CD8-positive, alpha-beta memory T cell (primary cell): Measurements from ENCODE around the gene KRT71. TPM values are rescaled to one million over a fixed set of nuclear protein-coding genes. Genes with fewer than 3 reads are reported as not detected.

Experiments used
- CTCF ChIA-PET: fragments of 350-600 bp; sonication (Branson Sonifier 250); formaldehyde crosslinking; loops from one replicate; lab custom pipeline; 2021; ENCODE audit warnings: antibody characterized with exemption; lab: Charles Lee
- POLR2A ChIA-PET: fragments of 350-600 bp; sonication (Branson Sonifier 250); formaldehyde crosslinking; loops from one replicate; lab custom pipeline; 2021; ENCODE audit warnings: antibody characterized with exemption; lab: Charles Lee
- DNase-seq, 5 donors: peaks; one replicate each; pipeline versions ENCODE4 v3.0.0 to v3.0.0-alpha.2; 2020 to 2022; ENCODE audit warnings: mixed read lengths in 1 of 5
- H3K27ac ChIP-seq: one replicate; pipeline ENCODE4 v1.7.0; 2013; ENCODE audit warnings: low read depth, mild to moderate bottlenecking, low read length, moderate library complexity
- H3K27me3 ChIP-seq: 2 replicates; pipeline ENCODE4 v1.7.0; 2013; ENCODE audit warnings: low read length, mild to moderate bottlenecking; ENCODE audit not compliant: insufficient read depth, poor library complexity, severe bottlenecking
- H3K36me3 ChIP-seq: 2 replicates; pipeline ENCODE4 v1.7.0; 2013; ENCODE audit warnings: mild to moderate bottlenecking, low read length, moderate library complexity; ENCODE audit not compliant: insufficient read depth
- H3K4me1 ChIP-seq: 2 replicates; pipeline ENCODE4 v1.7.0; 2013; ENCODE audit warnings: mild to moderate bottlenecking, low read length, moderate library complexity; ENCODE audit not compliant: insufficient read depth
- H3K4me3 ChIP-seq: 2 replicates; pipeline ENCODE4 v1.7.0; 2013; ENCODE audit warnings: mild to moderate bottlenecking, low read length
- H3K9me3 ChIP-seq: 2 replicates; pipeline ENCODE4 v1.7.0; 2013; ENCODE audit warnings: mild to moderate bottlenecking, low read length
- H3K27ac Mint-ChIP-seq, 8 donors: one replicate each; pipeline ENCODE4 v1.8.0; 2020 to 2021; ENCODE audit warnings: mixed read lengths in 8 of 8, mild to moderate bottlenecking in 6 of 8, inconsistent platforms in 3 of 8, moderate library complexity in 3 of 8
- H3K27me3 Mint-ChIP-seq, 2 donors: one replicate each; pipeline ENCODE4 v1.8.0; 2020 to 2021; ENCODE audit warnings: mixed read lengths in 2 of 2, mild to moderate bottlenecking in 1 of 2, moderate library complexity in 1 of 2
- H3K36me3 Mint-ChIP-seq, 3 donors: one replicate each; pipeline ENCODE4 v1.8.0; 2020 to 2021; ENCODE audit warnings: mixed read lengths in 3 of 3, inconsistent platforms in 1 of 3, mild to moderate bottlenecking in 1 of 3
- H3K4me1 Mint-ChIP-seq, 3 donors: one replicate each; pipeline ENCODE4 v1.8.0; 2020 to 2021; ENCODE audit warnings: mixed read lengths in 3 of 3, inconsistent platforms in 1 of 3, mild to moderate bottlenecking in 1 of 3
- H3K4me3 Mint-ChIP-seq, 7 donors: one replicate each; pipeline ENCODE4 v1.8.0; 2020 to 2021; ENCODE audit warnings: mixed read lengths in 7 of 7, mild to moderate bottlenecking in 6 of 7, moderate library complexity in 4 of 7, inconsistent platforms in 2 of 7
- H3K9me3 Mint-ChIP-seq, 5 donors: one replicate each; pipeline ENCODE4 v1.8.0; 2020 to 2022; ENCODE audit warnings: mixed read lengths in 5 of 5, mild to moderate bottlenecking in 3 of 5, moderate library complexity in 2 of 5, inconsistent platforms in 1 of 5
- polyA plus RNA-seq: library from polyadenylated mRNA; unstranded; fragments of 300-500 nt; fragmentation: Illumina TruSeq; gene quantifications from one replicate; pipeline ENCODE4 v1.2.3, GENCODE V29; 2021
- total RNA-seq, 2 experiments: library from RNA; stranded (reverse); gene quantifications; one replicate each; pipeline ENCODE4 v1.2.3, GENCODE V29; 2021

The KRT71 gene
- total and polyA plus RNA-seq, 3 experiments from 2014 or later, result not detected

DNA sequence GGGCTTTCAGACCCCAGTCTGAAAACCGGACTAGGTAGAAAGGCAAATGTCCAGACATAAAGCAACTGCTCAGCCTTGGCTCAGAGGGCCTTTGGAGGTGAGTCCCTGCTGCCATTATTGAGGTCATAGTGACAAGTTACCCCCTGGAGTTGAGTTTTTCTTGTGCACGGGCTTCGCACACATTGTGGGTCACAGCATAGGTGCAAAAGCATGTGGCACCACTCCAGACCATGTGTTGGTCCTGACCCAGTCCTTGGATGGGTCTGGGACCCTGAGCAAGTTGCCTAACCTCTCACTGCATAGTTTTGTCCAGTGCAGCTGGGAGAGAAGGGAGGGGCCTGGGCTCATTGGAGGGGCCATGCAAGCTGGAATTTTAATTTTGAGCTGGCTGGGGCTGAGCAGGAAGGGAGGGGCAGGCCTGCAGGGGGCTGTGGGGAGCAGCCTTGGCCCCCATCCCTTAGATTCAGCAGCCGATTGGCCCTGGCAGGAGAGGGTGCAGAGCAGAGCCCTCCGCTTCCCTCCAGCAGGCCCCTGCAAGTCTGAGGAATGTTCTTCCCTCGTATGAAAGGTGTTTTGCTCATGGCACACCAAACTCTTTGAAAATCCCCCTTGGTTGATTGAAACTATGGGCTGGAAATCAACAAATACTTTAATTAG, 28.6 kb downstream of the KRT71 start:
- no peak for DNase-seq
- H3K27ac Mint-ChIP-seq, result no peak overlapping the region
- Histone ChIP-seq H3K4me3 (no peak overlapping the region), H3K36me3 (no peaks in the 10 kb centered on the region), H3K27me3 (no peaks in the 10 kb centered on the region), H3K4me1 (peaks cover 17% of the 10 kb centered on the region), H3K27ac (no peak overlapping the region), H3K9me3 (no peaks in the 10 kb centered on the region)
- no peaks in the 10 kb centered on the region for H3K9me3 Mint-ChIP-seq
- no peak overlapping the region for H3K4me3 Mint-ChIP-seq
- H3K27me3 Mint-ChIP-seq, result peaks cover 0 to 9% of the 10 kb centered on the region in 2 donors
- ChIA-PET POLR2A (no interaction called here), CTCF (interaction anchor here (1.0 kb wide), 1 partner anchor 9 kb away, joined by 3 read pairs; no protein-coding TSS in a partner anchor)
- H3K4me1 Mint-ChIP-seq, result peaks cover 9 to 11% (median 11%) of the 10 kb centered on the region in 3 donors
- H3K36me3 Mint-ChIP-seq, result no peaks in the 10 kb centered on the region

- Mint-ChIP-seq H3K4me1 (peaks cover 9 to 11% (median 11%) of the 10 kb centered on the region in 3 donors), H3K27me3 (peaks cover 0 to 9% of the 10 kb centered on the region in 2 donors), H3K4me3 (no peak overlapping the region), H3K9me3 (no peaks in the 10 kb centered on the region), H3K27ac (no peak overlapping the region), H3K36me3 (no peaks in the 10 kb centered on the region)
- Histone ChIP-seq H3K9me3 (no peaks in the 10 kb centered on the region), H3K27ac (no peak overlapping the region), H3K36me3 (no peaks in the 10 kb centered on the region), H3K27me3 (no peaks in the 10 kb centered on the region), H3K4me3 (no peak overlapping the region), H3K4me1 (peaks cover 17% of the 10 kb centered on the region)
- no peak for DNase-seq
- ChIA-PET CTCF (no interaction called here), POLR2A (no interaction called here)
These were observed 29.1 kb downstream of the KRT71 start for GRCh38 chr12:52523824-52524223.

GRCh38 chr12:52522346-52523011, 30.5 kb downstream of the KRT71 start:
- H3K27me3 ChIP-seq, result no peaks in the 10 kb centered on the region
- H3K27ac ChIP-seq, result no peak overlapping the region
- Mint-ChIP-seq H3K27ac (no peak overlapping the region), H3K9me3 (no peaks in the 10 kb centered on the region), H3K36me3 (no peaks in the 10 kb centered on the region), H3K27me3 (peaks cover 0 to 9% of the 10 kb centered on the region in 2 donors), H3K4me3 (no peak overlapping the region), H3K4me1 (peaks cover 9 to 11% (median 11%) of the 10 kb centered on the region in 3 donors)
- H3K9me3 ChIP-seq, result no peaks in the 10 kb centered on the region
- ChIA-PET CTCF (no interaction called here), POLR2A (no interaction called here)
- DNase-seq, result no peak
- H3K4me3 ChIP-seq, result no peak overlapping the region
- H3K36me3 ChIP-seq, result no peaks in the 10 kb centered on the region
- peaks cover 17% of the 10 kb centered on the region for H3K4me1 ChIP-seq

- H3K27me3 ChIP-seq, result no peaks in the 10 kb centered on the region
- Mint-ChIP-seq H3K4me1 (peaks cover 5% of the 10 kb centered on the region in 3 donors), H3K9me3 (no peaks in the 10 kb centered on the region), H3K4me3 (no peak overlapping the region), H3K27me3 (peaks cover 0 to 9% of the 10 kb centered on the region in 2 donors), H3K36me3 (no peaks in the 10 kb centered on the region), H3K27ac (no peak overlapping the region)
- H3K9me3 ChIP-seq, result no peaks in the 10 kb centered on the region
- H3K4me3 ChIP-seq, result no peak overlapping the region
- no peak overlapping the region for H3K27ac ChIP-seq
- no peaks in the 10 kb centered on the region for H3K36me3 ChIP-seq
- ChIA-PET CTCF (no interaction called here), POLR2A (no interaction called here)
- peaks cover 10% of the 10 kb centered on the region for H3K4me1 ChIP-seq
- DNase-seq, result no peak
These were observed 31.2 kb downstream of the KRT71 start for GRCh38 chr12:52521568-52522266.

- H3K4me3 Mint-ChIP-seq, result no peak overlapping the region
- peaks cover 3 to 11% of the 10 kb centered on the region in 2 donors for H3K27me3 Mint-ChIP-seq
- peaks cover 0 to 2% (median 0%) of the 10 kb centered on the region in 3 donors for H3K4me1 Mint-ChIP-seq
- no peaks in the 10 kb centered on the region for H3K36me3 Mint-ChIP-seq
- CTCF ChIA-PET, result no interaction called here
- no peaks in the 10 kb centered on the region for H3K36me3 ChIP-seq
- no peaks in the 10 kb centered on the region for H3K27me3 ChIP-seq
- no peak overlapping the region for H3K4me3 ChIP-seq
- no peaks in the 10 kb centered on the region for H3K9me3 ChIP-seq
- DNase-seq, result no peak
- POLR2A ChIA-PET, result no interaction called here
- no peak overlapping the region for H3K27ac ChIP-seq
- peaks cover 4% of the 10 kb centered on the region for H3K4me1 ChIP-seq
- no peak overlapping the region for H3K27ac Mint-ChIP-seq
- H3K9me3 Mint-ChIP-seq, result no peaks in the 10 kb centered on the region
These were observed 31.8 kb downstream of the KRT71 start for GRCh38 chr12:52521175-52521567.

DNA sequence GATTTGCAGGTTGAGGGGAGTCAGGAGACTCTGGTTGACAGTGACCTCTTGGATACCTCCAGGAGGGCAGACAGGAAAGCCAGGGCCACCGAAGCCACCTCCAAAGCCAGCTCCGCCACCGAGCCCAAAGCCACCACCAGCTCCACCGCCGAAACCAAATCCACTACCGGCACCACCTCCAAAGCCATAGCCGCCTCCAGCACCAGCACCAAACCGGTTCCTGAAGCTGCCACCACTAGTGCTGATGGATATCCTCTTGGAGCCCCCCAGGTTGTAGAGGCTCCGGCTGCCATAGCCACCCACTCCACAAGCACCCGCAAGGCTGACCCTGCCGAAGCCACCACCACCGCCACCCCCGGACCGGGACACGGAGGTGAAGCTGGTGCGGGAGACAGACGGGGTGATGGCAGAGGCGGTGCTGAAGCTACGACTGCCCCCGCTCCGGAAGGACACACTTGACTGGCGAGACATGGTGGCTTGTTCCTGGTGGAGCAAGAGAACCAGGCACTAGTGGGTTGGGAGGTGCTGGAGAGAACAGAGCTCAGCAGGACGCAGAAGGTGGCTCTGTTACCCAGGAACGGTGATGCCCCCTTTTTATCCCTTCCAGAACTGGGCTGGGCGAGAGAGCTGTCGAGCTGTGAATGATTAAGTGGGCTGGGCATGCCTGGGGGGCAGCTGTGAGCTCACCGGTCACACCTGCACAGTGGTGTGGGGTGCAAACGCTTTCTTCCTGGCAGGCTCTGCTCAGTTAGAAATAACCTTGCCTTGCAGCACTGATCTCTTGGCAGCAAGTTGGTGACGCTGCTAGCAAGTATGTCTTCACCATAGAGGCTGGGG, 32.9 kb downstream of the KRT71 start, which contains the start of gene KRT5:
Gene KRT5, minus strand, starts transcription at position 569 of the 837 bp plus-strand sequence. Its CDS starts 98 bp downstream, at position 471.
- Mint-ChIP-seq H3K4me1 (no peaks in the 10 kb centered on the region), H3K36me3 (no peaks in the 10 kb centered on the region), H3K9me3 (no peaks in the 10 kb centered on the region), H3K27ac (peak within 1 kb of the TSS in 1 of 8 donors; percentile 90), H3K27me3 (peaks cover 6 to 20% of the 10 kb centered on the region in 2 donors), H3K4me3 (no peak within 1 kb of the TSS)
- Histone ChIP-seq H3K36me3 (no peaks in the 10 kb centered on the region), H3K4me3 (no peak within 1 kb of the TSS), H3K27me3 (no peaks in the 10 kb centered on the region), H3K4me1 (no peaks in the 10 kb centered on the region), H3K27ac (no peak within 1 kb of the TSS), H3K9me3 (no peaks in the 10 kb centered on the region)
- ChIA-PET CTCF (interaction anchor here (1.5 to 1.6 kb wide), 2 partner anchors 13 to 53 kb away, joined by 3 to 8 read pairs; no protein-coding TSS in a partner anchor), POLR2A (no interaction called here)
- no peak for DNase-seq

DNA sequence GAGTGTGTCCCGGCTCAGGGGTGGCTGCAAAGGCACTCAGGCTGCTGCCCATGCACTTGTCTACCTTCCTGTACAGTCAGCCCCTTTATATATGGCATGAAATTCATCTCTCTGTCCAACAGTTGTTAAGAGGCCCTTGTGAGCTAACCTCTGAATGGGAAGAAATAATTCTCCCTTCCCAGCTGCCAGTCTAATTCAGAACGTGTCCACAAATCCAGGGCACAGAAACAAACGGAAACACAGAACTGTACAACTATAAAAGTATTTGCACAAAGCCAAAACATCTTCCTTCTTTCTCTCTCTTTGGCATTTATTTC, 33.6 kb downstream of the KRT71 start:
- H3K9me3 ChIP-seq, result no peaks in the 10 kb centered on the region
- Mint-ChIP-seq H3K4me1 (no peaks in the 10 kb centered on the region), H3K27me3 (peaks cover 6 to 22% of the 10 kb centered on the region in 2 donors), H3K4me3 (no peak overlapping the region), H3K9me3 (no peaks in the 10 kb centered on the region), H3K36me3 (no peaks in the 10 kb centered on the region), H3K27ac (peak overlapping the region in 1 of 8 donors; percentile 90)
- ChIA-PET CTCF (interaction anchor here (1.5 to 1.6 kb wide), 2 partner anchors 12 to 53 kb away, joined by 3 to 8 read pairs; no protein-coding TSS in a partner anchor), POLR2A (no interaction called here)
- no peaks in the 10 kb centered on the region for H3K4me1 ChIP-seq
- H3K36me3 ChIP-seq, result no peaks in the 10 kb centered on the region
- no peak overlapping the region for H3K27ac ChIP-seq
- no peak for DNase-seq
- H3K4me3 ChIP-seq, result no peak overlapping the region
- no peaks in the 10 kb centered on the region for H3K27me3 ChIP-seq
